ENCODE results near the gene GLT6D1.

GLT6D1 gene

DNA sequence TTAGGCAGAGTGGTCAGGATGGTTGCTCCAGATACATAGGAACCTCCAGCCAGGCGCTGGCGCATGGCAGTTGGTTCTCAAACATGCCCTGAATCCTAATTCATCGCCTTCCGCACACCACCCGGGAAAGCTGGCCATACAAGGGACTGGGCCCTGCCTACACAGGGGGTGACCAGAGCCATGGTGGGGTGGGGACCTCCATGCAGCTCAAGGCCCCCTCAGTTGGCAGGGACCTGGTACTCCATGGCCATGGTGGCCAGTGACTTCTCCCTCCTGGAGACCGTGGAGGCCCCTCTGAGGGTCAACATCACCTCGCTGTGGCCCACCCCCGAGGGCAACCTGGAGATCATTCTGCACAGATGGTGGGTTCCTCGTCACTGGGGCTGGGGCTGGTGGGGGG lies 51.0 kb downstream of the GLT6D1 start:
- Histone ChIP-seq H3K4me1 (ENCODE audit: control insufficient read depth, insufficient read depth, low read length) (no peaks in the 10 kb centered on the region), H3K4me3 (ENCODE audit: low read length) (no peak overlapping the region), H3K9me3 (ENCODE audit: control insufficient read depth, low read length) (no peaks in the 10 kb centered on the region), H3K9ac (ENCODE audit: low read length) (no peak overlapping the region), H3K36me3 (ENCODE audit: control insufficient read depth, insufficient read depth, low read length, severe bottlenecking) (no peaks in the 10 kb centered on the region), H3K27me3 (replicated peaks; ENCODE audit: control insufficient read depth, insufficient read depth, low read length) (peaks cover 17% of the 10 kb centered on the region)
- DNase-seq (ENCODE audit: low read depth) = no peak

DNA sequence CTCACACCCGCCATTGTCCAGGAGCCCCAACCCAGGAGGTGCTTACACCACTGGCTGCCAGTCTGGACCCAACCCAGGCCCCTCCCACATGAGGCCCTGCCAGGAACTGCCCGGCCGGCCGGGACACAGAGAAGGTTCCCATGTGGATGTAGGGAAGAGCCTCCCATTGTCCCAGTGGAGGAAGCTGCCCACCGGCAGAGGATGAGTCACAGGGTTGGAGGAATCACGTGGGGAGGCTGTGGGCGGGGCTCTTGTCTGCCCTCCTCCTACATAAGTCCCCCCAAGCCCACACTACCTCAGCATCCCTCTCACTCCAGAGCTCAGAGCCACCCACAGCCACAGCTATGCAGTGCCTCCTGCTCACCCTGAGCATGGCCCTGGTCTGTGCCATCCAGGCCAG lies 51.7 kb downstream of the GLT6D1 start:
- Histone ChIP-seq H3K4me3 (ENCODE audit: low read length) (no peak overlapping the region), H3K9me3 (ENCODE audit: control insufficient read depth, low read length) (no peaks in the 10 kb centered on the region), H3K9ac (ENCODE audit: low read length) (no peak overlapping the region), H3K27me3 (replicated peaks; ENCODE audit: control insufficient read depth, insufficient read depth, low read length) (peaks cover 17% of the 10 kb centered on the region), H3K4me1 (ENCODE audit: control insufficient read depth, insufficient read depth, low read length) (no peaks in the 10 kb centered on the region), H3K36me3 (ENCODE audit: control insufficient read depth, insufficient read depth, low read length, severe bottlenecking) (no peaks in the 10 kb centered on the region)
- DNase-seq (ENCODE audit: low read depth) = no peak

DNA sequence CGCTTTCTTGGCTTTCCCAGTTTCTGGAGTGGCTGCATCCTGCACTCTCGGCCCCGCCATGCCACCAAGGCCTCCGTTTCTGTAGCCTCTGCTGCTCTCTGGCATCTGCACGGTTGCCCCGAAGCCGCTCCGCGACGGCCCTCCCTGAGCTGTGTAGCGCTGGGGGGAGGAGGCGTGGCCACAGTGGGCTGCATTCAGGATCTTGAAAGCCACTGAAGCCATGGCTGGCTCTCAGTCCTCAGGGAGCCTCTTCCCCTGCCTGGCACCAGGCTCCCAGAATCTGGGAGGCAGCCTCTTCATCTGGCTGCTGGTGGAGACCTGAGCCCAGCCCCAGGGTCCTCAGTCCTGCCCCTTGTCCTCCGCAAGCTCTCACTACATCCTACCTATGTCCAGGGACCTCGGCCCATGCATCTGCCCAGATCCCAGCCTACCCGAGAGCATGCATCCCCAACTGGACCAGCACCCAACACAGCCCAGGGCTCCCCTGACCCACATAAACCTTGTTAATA lies 52.7 kb downstream of the GLT6D1 start:
- Histone ChIP-seq H3K36me3 (ENCODE audit: control insufficient read depth, insufficient read depth, low read length, severe bottlenecking) (no peaks in the 10 kb centered on the region), H3K4me3 (ENCODE audit: low read length) (no peak overlapping the region), H3K9ac (ENCODE audit: low read length) (no peak overlapping the region), H3K27me3 (replicated peaks; ENCODE audit: control insufficient read depth, insufficient read depth, low read length) (peaks cover 18% of the 10 kb centered on the region), H3K4me1 (ENCODE audit: control insufficient read depth, insufficient read depth, low read length) (no peaks in the 10 kb centered on the region), H3K9me3 (ENCODE audit: control insufficient read depth, low read length) (no peaks in the 10 kb centered on the region)
- DNase-seq (ENCODE audit: low read depth) = no peak

DNA sequence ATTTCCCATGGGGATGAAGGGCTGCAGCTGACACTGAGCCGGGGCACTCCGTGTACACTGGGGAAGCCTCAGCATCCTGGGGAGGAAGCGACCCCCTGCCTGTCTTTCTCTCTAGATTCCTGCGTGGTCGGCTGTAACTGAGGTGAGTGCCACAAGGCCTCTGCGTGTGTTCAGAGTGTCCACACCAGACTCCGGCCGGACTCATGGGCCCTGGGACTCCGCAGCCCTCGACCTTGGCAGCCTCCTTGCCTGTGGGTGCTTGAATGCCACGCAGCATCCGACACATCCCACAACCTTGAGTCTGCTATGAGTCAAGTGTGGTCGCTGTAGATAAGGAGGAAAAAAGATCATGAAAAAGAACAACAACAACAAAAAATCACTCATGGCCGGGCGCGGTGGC lies 54.4 kb downstream of the GLT6D1 start:
- Histone ChIP-seq H3K27me3 (replicated peaks; ENCODE audit: control insufficient read depth, insufficient read depth, low read length) (peaks cover 12% of the 10 kb centered on the region), H3K36me3 (ENCODE audit: control insufficient read depth, insufficient read depth, low read length, severe bottlenecking) (no peaks in the 10 kb centered on the region), H3K4me1 (ENCODE audit: control insufficient read depth, insufficient read depth, low read length) (no peaks in the 10 kb centered on the region), H3K9me3 (ENCODE audit: control insufficient read depth, low read length) (no peaks in the 10 kb centered on the region), H3K4me3 (ENCODE audit: low read length) (no peak overlapping the region), H3K9ac (ENCODE audit: low read length) (no peak overlapping the region)
- no peak for DNase-seq (ENCODE audit: low read depth)

DNA sequence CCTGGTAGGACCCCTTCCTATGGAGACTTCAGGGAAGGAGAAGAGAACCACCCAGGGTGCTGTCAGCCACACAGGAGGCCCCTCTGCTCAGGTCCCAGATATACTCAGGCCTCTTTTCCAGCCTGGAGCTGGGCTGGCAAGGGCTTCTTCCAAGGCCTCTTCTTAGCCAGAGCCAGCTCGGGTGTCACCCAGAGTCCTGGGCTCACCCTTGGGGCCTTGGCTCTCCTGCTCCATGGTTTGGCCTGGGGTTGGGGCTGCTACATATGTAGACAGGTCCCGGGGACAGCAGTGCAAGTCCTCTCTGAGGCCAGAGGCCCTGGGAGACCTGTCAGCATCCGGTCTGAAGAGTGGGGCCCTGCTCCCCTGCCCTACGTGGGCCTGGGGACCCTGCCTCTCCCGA lies 55.0 kb downstream of the GLT6D1 start:
- H3K27me3 ChIP-seq (replicated peaks; ENCODE audit: control insufficient read depth, insufficient read depth, low read length) = peaks cover 10% of the 10 kb centered on the region
- H3K4me1 ChIP-seq (ENCODE audit: control insufficient read depth, insufficient read depth, low read length) = no peaks in the 10 kb centered on the region
- no peak overlapping the region for H3K4me3 ChIP-seq (ENCODE audit: low read length)
- H3K36me3 ChIP-seq (ENCODE audit: control insufficient read depth, insufficient read depth, low read length, severe bottlenecking) = no peaks in the 10 kb centered on the region
- H3K9ac ChIP-seq (ENCODE audit: low read length) = no peak overlapping the region
- DNase-seq (ENCODE audit: low read depth) = no peak
- no peaks in the 10 kb centered on the region for H3K9me3 ChIP-seq (ENCODE audit: control insufficient read depth, low read length)

DNA sequence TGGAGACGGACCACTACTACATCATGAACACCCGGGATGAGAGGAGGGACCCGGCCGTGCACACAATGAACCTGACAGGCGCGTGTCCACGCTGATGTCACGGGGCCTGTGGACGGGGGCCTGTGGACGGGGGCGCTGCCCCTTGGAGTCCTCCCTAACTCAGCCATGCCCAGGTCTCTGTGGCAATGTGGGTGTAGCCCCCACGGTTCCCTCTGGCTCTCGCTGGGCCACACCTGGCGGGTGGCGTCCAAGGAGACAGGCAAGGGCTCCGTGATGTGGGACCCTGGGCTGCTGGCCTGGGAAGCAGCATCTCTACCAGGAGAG lies 55.7 kb downstream of the GLT6D1 start:
- no peaks in the 10 kb centered on the region for H3K36me3 ChIP-seq (ENCODE audit: control insufficient read depth, insufficient read depth, low read length, severe bottlenecking)
- H3K9ac ChIP-seq (ENCODE audit: low read length) = no peak overlapping the region
- H3K4me1 ChIP-seq (ENCODE audit: control insufficient read depth, insufficient read depth, low read length) = no peaks in the 10 kb centered on the region
- DNase-seq (ENCODE audit: low read depth) = no peak
- peaks cover 9% of the 10 kb centered on the region for H3K27me3 ChIP-seq (replicated peaks; ENCODE audit: control insufficient read depth, insufficient read depth, low read length)
- no peaks in the 10 kb centered on the region for H3K9me3 ChIP-seq (ENCODE audit: control insufficient read depth, low read length)
- H3K4me3 ChIP-seq (ENCODE audit: low read length) = no peak overlapping the region

DNA sequence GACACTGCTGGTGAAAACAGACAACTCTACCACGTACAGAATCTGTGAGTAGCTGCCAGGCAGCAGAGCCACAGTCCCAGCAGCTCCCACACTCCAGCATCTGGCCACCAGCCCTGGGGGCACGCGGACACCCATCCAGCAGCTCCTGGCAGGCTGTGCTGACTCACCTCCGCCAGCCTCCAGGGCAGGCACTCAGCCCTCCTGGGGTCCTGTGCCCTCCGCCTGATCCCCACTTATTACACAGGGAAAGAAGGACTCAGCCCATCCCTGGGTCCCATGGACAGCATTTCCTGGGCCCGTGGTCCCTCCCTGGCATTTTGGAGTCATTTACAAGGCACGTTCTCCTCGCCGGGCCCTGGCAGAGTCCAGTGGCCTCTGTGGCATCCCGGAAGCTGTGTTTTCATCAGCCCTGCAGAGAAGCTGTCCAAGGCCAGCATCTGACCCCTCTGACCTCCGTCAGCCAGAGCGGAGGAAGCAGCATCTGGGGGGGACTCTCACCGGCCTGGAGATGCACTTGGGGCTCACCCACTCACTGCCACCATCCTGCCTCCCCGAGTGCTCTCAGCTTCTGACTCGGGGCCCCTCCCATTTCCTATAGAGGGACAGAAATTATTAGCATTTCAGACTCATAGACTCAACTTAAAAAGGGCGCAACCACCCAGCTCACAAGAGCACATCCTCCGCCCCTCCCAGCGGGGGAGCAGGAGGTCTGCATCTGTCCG lies 56.2 kb downstream of the GLT6D1 start:
- Histone ChIP-seq H3K9ac (ENCODE audit: low read length) (no peak overlapping the region), H3K9me3 (ENCODE audit: control insufficient read depth, low read length) (no peaks in the 10 kb centered on the region), H3K36me3 (ENCODE audit: control insufficient read depth, insufficient read depth, low read length, severe bottlenecking) (no peaks in the 10 kb centered on the region), H3K4me3 (ENCODE audit: low read length) (no peak overlapping the region), H3K4me1 (ENCODE audit: control insufficient read depth, insufficient read depth, low read length) (no peaks in the 10 kb centered on the region), H3K27me3 (replicated peaks; ENCODE audit: control insufficient read depth, insufficient read depth, low read length) (peaks cover 9% of the 10 kb centered on the region)
- no peak for DNase-seq (ENCODE audit: low read depth)

DNA sequence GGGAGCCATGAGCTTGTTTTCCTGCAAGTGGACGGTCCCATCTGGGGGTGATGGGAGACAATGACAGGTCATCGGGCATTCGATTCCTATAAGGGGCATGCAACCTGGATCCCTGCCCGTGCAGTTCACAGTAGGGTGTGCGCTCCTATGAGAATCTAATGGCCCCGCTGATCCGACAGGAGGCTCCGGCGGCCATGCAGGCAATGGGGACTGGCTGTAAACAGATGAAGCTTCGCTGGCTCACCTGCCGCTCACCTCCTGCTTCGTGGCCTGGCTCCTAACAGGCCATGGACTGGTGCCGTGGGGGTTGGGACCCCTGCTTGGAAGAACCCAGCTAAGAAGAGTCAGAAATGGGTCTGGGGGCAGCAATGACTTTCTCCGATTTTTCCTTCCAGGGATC lies 56.8 kb downstream of the GLT6D1 start:
- Histone ChIP-seq H3K27me3 (replicated peaks; ENCODE audit: control insufficient read depth, insufficient read depth, low read length) (peaks cover 9% of the 10 kb centered on the region), H3K36me3 (ENCODE audit: control insufficient read depth, insufficient read depth, low read length, severe bottlenecking) (no peaks in the 10 kb centered on the region), H3K9ac (ENCODE audit: low read length) (no peak overlapping the region), H3K4me3 (ENCODE audit: low read length) (no peak overlapping the region), H3K4me1 (ENCODE audit: control insufficient read depth, insufficient read depth, low read length) (no peaks in the 10 kb centered on the region), H3K9me3 (ENCODE audit: control insufficient read depth, low read length) (no peaks in the 10 kb centered on the region)
- no peak for DNase-seq (ENCODE audit: low read depth)

DNA sequence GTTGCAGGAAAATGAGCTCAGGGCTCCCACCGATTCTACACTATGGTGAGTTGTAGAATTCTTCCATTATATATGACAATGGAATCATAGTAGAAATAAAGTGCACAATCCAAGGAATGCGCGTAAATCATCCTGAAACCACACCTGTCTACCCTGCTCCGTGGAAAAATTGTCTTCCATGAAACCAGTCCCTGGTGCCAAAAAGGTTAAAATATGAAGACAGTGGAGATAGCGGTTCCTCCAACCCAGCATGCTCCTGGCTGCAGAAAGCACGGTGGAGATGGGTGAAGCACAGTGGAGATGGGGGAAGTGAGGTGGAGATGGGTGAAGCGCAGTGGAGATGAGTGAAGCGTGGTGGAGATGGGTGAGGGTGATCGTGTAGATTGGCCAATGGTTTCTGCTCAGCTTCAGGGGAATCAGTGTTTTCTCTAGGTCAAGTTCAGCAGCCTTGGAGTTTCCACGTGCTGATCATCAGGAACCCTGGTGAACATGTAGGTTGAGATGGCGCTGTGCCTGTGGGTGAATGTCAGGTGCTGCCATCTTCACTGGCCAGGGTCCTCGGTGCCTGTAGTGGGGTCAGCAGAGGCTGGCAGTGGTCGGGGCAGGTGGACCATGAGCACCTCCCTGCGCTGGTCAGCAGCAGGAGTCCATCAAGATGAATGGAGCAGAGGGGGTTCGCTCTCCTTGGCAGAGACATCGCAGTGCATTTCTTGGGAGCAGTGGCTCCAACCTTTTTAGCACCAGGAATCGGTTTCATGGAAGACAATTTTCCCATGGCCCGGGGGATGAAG lies 57.5 kb downstream of the GLT6D1 start:
- Histone ChIP-seq H3K4me3 (ENCODE audit: low read length) (no peak overlapping the region), H3K9me3 (ENCODE audit: control insufficient read depth, low read length) (no peaks in the 10 kb centered on the region), H3K36me3 (ENCODE audit: control insufficient read depth, insufficient read depth, low read length, severe bottlenecking) (no peaks in the 10 kb centered on the region), H3K27me3 (replicated peaks; ENCODE audit: control insufficient read depth, insufficient read depth, low read length) (peaks cover 8% of the 10 kb centered on the region), H3K4me1 (ENCODE audit: control insufficient read depth, insufficient read depth, low read length) (no peaks in the 10 kb centered on the region), H3K9ac (ENCODE audit: low read length) (no peak overlapping the region)
- no peak for DNase-seq (ENCODE audit: low read depth)

DNA sequence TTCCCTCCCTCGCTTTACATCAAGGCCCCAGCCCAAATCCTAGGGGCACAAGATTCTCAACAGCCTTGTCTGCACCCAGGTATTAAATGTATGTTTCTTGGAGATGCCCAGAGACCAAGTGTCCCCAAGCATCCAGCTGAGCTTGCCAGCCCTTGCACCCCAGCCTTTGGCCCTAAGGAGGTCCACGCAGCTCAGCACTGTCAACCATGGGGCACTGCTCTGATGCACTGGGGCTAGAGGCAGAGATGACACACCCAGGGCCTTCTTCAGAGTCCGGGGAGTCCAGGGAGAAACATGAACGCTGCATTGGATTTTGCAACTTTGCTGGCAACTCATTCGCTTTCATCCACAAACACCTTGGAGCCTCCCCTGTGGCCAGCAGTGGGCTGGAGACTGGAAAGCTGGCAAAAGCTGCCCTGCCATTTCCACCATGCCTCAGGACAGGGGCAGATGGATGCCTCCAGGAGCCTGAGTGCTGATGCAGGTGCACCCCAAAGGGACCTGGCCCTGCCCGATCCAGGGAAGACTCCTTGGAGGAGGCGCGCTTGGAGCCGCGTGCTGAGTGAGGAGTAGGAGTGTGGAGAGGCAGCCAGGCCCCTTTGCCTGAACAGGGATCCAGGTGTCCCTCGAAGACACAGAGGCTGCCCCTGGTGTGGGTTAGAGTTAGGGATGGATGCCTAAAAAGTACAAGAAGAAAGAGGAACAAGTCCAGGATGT lies 58.5 kb downstream of the GLT6D1 start:
- no peak overlapping the region for H3K9ac ChIP-seq (ENCODE audit: low read length)
- DNase-seq (ENCODE audit: low read depth) = no peak
- H3K27me3 ChIP-seq (replicated peaks; ENCODE audit: control insufficient read depth, insufficient read depth, low read length) = peaks cover 11% of the 10 kb centered on the region
- no peaks in the 10 kb centered on the region for H3K36me3 ChIP-seq (ENCODE audit: control insufficient read depth, insufficient read depth, low read length, severe bottlenecking)
- no peaks in the 10 kb centered on the region for H3K4me1 ChIP-seq (ENCODE audit: control insufficient read depth, insufficient read depth, low read length)
- H3K4me3 ChIP-seq (ENCODE audit: low read length) = no peak overlapping the region
- no peaks in the 10 kb centered on the region for H3K9me3 ChIP-seq (ENCODE audit: control insufficient read depth, low read length)

DNA sequence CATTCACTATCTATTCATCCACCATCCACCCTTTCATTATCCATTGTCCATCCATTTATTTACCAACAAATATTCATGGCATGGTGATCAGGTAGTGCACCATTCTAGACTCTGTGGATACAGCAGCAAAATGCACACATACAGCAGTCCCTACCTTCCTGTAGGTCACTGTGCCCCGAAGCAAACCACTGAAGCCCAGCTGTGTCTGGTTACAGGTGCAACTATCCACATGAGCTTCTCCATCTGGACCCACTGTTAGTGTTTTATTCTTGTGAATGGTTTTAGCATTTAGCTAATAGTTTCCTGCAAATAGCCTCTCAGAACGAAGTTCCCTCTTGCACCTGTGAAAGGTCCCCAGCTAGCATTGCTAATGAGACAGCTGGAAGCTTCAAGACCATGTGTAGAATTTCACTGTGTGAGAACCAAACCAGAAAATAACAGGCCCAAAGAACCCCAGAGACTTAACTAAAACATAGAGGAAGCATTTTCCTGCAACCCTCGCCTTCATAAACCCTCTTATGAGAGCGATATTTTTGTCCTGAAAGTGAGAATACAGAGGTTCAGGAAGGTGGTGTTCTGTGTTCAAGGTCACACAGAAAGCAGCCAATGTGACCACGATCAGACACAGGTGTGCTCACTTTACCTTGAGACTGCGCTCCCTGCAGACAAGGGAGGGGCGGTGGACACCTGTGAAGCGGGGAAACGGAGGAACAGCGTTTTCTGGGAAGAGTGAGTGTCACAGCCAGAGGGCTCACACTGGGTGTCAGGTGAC lies 59.3 kb downstream of the GLT6D1 start:
- Histone ChIP-seq H3K9ac (ENCODE audit: low read length) (no peak overlapping the region), H3K36me3 (ENCODE audit: control insufficient read depth, insufficient read depth, low read length, severe bottlenecking) (no peaks in the 10 kb centered on the region), H3K4me1 (ENCODE audit: control insufficient read depth, insufficient read depth, low read length) (no peaks in the 10 kb centered on the region), H3K27me3 (replicated peaks; ENCODE audit: control insufficient read depth, insufficient read depth, low read length) (peaks cover 11% of the 10 kb centered on the region), H3K9me3 (ENCODE audit: control insufficient read depth, low read length) (no peaks in the 10 kb centered on the region), H3K4me3 (ENCODE audit: low read length) (no peak overlapping the region)
- no peak for DNase-seq (ENCODE audit: low read depth)

Measured in adipocyte (in vitro differentiated cells).